NCI-H345 (cell line): Measurements from ENCODE around the gene ITPK1.
A peak's percentile ranks its signal among the peaks of the same experiment; 100 is the strongest.

Source experiments
- DNase-seq: peaks from one replicate; lab custom pipeline; 2025; lab: John Stamatoyannopoulos, UW

The ITPK1 gene

GRCh38 chr14:93010522-93011140, 105.1 kb downstream of the ITPK1 start:
- peak; percentile 72 for DNase-seq

GRCh38 chr14:93010130-93010499, 105.6 kb downstream of the ITPK1 start:
- DNase-seq, result no peak

- DNase-seq, result no peak
Measured at GRCh38 chr14:93009471-93010129, 106.1 kb downstream of the ITPK1 start.

GRCh38 chr14:93008381-93008780, 107.3 kb downstream of the ITPK1 start:
- DNase-seq, result no peak

GRCh38 chr14:93007225-93007997, 108.3 kb downstream of the ITPK1 start:
- DNase-seq, result no peak

- DNase-seq, result peak; percentile 76
Measured at GRCh38 chr14:93006567-93007051, 109.1 kb downstream of the ITPK1 start.

- no peak for DNase-seq
Measured at GRCh38 chr14:93005838-93006237, 109.9 kb downstream of the ITPK1 start.

GRCh38 chr14:93005135-93005813, 110.5 kb downstream of the ITPK1 start:
- peak; percentile 12 for DNase-seq

- DNase-seq, result no peak
Measured at GRCh38 chr14:93004699-93005082, 111.0 kb downstream of the ITPK1 start.

- no peak for DNase-seq
Measured at GRCh38 chr14:93003945-93004698, 111.6 kb downstream of the ITPK1 start.

- peak; percentile 78 for DNase-seq
Measured at GRCh38 chr14:93002851-93003298, 112.8 kb downstream of the ITPK1 start.

- DNase-seq, result no peak
Measured at GRCh38 chr14:93002049-93002448, 113.7 kb downstream of the ITPK1 start.

GRCh38 chr14:92998946-92999345, 116.8 kb downstream of the ITPK1 start:
- DNase-seq, result no peak

- peak; percentile 90 for DNase-seq
Measured at GRCh38 chr14:92997343-92998061, 118.2 kb downstream of the ITPK1 start.

GRCh38 chr14:92995620-92996019, 120.1 kb downstream of the ITPK1 start:
- no peak for DNase-seq

GRCh38 chr14:92994942-92995341, 120.8 kb downstream of the ITPK1 start:
- no peak for DNase-seq

- DNase-seq, result no peak
Measured at GRCh38 chr14:92994131-92994676, 121.5 kb downstream of the ITPK1 start.

GRCh38 chr14:92993302-92993701, 122.4 kb downstream of the ITPK1 start:
- no peak for DNase-seq

- DNase-seq, result no peak
Measured at GRCh38 chr14:92991536-92991935, 124.2 kb downstream of the ITPK1 start.
